Measurements from ENCODE around the gene SLC34A2.

Gene SLC34A2

DNA sequence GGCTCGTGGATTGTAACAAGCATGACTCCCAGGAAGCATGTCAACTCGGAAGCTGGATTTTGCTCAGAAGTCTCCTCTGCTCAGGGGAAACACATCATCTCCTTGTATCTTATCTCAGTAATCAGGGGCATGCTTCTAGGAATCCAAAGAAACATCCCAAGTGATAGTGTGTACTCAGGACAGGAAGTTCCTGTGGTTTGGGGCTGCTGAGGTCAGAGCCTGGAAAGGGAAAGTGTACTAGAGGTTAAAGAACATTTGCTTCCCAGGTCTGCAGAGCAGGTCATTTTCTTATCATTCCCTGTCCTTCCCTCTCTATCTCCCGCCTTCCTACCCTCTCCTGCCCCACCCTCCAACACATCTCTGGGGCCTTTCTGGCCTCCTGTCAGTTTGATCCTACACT lies 38.8 kb downstream of the SLC34A2 start:
- Histone ChIP-seq H3K9ac (ENCODE audit: low read depth, low read length, poor library complexity, severe bottlenecking) (no peak overlapping the region), H3K4me1 (ENCODE audit: insufficient read depth, low read length, poor library complexity, severe bottlenecking) (no peaks in the 10 kb centered on the region), H3K4me3 (ENCODE audit: low read length, poor library complexity, severe bottlenecking) (no peak overlapping the region), H3K9me3 (ENCODE audit: insufficient read depth, low read depth, low read length) (no peaks in the 10 kb centered on the region), H2AFZ (ENCODE audit: low read length) (no peak overlapping the region), H3K79me2 (ENCODE audit: insufficient read depth, low read length) (no peaks in the 10 kb centered on the region), H3K27me3 (ENCODE audit: insufficient read depth, low read length, poor library complexity, severe bottlenecking) (no peaks in the 10 kb centered on the region), H3K36me3 (ENCODE audit: insufficient read depth, low read length) (no peaks in the 10 kb centered on the region), H4K20me1 (ENCODE audit: insufficient read depth, low read length, poor library complexity, severe bottlenecking) (no peaks in the 10 kb centered on the region), H3F3A (ENCODE audit: low read depth) (no peaks in the 10 kb centered on the region), H3K9me2 (replicated peaks; ENCODE audit: low read depth, low read length) (no peaks in the 10 kb centered on the region), H3K4me2 (ENCODE audit: low read depth, low read length, poor library complexity, severe bottlenecking) (no peak overlapping the region)
- TF ChIP-seq EZH2phosphoT487 (IDR thresholded peaks at IDR 0.05; ENCODE audit: borderline replicate concordance) = no peak
- TF ChIP-seq, protein P1, sequence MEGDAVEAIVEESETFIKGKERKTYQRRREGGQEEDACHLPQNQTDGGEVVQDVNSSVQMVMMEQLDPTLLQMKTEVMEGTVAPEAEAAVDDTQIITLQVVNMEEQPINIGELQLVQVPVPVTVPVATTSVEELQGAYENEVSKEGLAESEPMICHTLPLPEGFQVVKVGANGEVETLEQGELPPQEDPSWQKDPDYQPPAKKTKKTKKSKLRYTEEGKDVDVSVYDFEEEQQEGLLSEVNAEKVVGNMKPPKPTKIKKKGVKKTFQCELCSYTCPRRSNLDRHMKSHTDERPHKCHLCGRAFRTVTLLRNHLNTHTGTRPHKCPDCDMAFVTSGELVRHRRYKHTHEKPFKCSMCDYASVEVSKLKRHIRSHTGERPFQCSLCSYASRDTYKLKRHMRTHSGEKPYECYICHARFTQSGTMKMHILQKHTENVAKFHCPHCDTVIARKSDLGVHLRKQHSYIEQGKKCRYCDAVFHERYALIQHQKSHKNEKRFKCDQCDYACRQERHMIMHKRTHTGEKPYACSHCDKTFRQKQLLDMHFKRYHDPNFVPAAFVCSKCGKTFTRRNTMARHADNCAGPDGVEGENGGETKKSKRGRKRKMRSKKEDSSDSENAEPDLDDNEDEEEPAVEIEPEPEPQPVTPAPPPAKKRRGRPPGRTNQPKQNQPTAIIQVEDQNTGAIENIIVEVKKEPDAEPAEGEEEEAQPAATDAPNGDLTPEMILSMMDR (conservative IDR thresholded peaks at IDR 0.05; ENCODE audit: low read length) = no peak

DNA sequence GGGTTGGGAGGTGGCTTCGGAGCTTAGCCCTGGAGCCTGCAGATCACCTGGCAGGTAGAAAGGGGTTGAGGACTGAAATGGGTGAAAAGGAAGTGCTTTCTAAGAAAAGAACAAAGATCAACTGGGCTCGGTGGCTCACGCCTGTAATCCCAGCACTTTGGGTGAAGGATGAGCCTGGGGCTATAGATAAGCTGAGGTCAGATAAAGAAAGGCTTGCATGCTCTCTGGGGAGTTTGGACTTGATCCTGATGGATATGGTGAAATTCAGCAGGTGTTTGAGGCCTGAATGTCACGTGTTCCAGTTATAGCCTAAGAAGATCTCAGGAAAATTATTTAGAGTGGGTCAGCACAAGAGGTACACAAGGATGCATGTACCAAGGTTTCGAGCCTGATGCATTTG lies 40.8 kb downstream of the SLC34A2 start:
- no peaks in the 10 kb centered on the region for H3K27me3 ChIP-seq (ENCODE audit: insufficient read depth, low read length, poor library complexity, severe bottlenecking)
- H3K4me1 ChIP-seq (ENCODE audit: insufficient read depth, low read length, poor library complexity, severe bottlenecking) = no peaks in the 10 kb centered on the region
- no peaks in the 10 kb centered on the region for H3K36me3 ChIP-seq (ENCODE audit: insufficient read depth, low read length)
- no peaks in the 10 kb centered on the region for H3K9me2 ChIP-seq (replicated peaks; ENCODE audit: low read depth, low read length)
- no peak overlapping the region for H3K4me3 ChIP-seq (ENCODE audit: low read length, poor library complexity, severe bottlenecking)
- TF ChIP-seq, protein P1 (conservative IDR thresholded peaks at IDR 0.05; ENCODE audit: low read length) = no peak
- TF ChIP-seq EZH2phosphoT487 (IDR thresholded peaks at IDR 0.05; ENCODE audit: borderline replicate concordance) = no peak
- no peaks in the 10 kb centered on the region for H4K20me1 ChIP-seq (ENCODE audit: insufficient read depth, low read length, poor library complexity, severe bottlenecking)
- no peak overlapping the region for H3K4me2 ChIP-seq (ENCODE audit: low read depth, low read length, poor library complexity, severe bottlenecking)
- H3K79me2 ChIP-seq (ENCODE audit: insufficient read depth, low read length) = no peaks in the 10 kb centered on the region
- no peaks in the 10 kb centered on the region for H3F3A ChIP-seq (ENCODE audit: low read depth)
- H3K9ac ChIP-seq (ENCODE audit: low read depth, low read length, poor library complexity, severe bottlenecking) = no peak overlapping the region
- no peak overlapping the region for H2AFZ ChIP-seq (ENCODE audit: low read length)
- H3K9me3 ChIP-seq (ENCODE audit: insufficient read depth, low read depth, low read length) = no peaks in the 10 kb centered on the region

DNA sequence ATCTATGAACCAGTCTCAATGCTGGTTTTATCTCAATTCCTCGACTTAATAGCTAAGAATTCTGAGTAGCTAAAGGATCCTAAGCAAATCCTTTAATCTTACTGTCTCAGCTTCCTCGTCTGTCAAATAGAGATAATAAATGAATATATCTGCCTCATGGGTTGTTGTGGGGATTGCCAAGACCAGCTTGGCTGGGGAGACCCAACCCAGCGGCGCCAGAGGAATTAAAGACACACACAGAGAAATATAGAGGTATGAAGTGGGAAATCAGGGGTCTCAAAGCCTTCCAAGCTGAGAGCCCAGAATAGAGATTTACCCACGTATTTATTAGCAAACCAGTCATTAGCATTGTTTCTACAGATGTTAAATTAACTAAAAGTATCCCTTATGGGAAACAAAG lies 41.9 kb downstream of the SLC34A2 start:
- Histone ChIP-seq H4K20me1 (ENCODE audit: insufficient read depth, low read length, poor library complexity, severe bottlenecking) (no peaks in the 10 kb centered on the region), H3K9me2 (replicated peaks; ENCODE audit: low read depth, low read length) (no peaks in the 10 kb centered on the region), H3F3A (ENCODE audit: low read depth) (no peaks in the 10 kb centered on the region), H2AFZ (ENCODE audit: low read length) (no peak overlapping the region), H3K79me2 (ENCODE audit: insufficient read depth, low read length) (no peaks in the 10 kb centered on the region), H3K9ac (ENCODE audit: low read depth, low read length, poor library complexity, severe bottlenecking) (no peak overlapping the region), H3K9me3 (ENCODE audit: insufficient read depth, low read depth, low read length) (no peaks in the 10 kb centered on the region), H3K4me1 (ENCODE audit: insufficient read depth, low read length, poor library complexity, severe bottlenecking) (no peaks in the 10 kb centered on the region), H3K36me3 (ENCODE audit: insufficient read depth, low read length) (no peaks in the 10 kb centered on the region), H3K4me2 (ENCODE audit: low read depth, low read length, poor library complexity, severe bottlenecking) (no peak overlapping the region), H3K4me3 (ENCODE audit: low read length, poor library complexity, severe bottlenecking) (no peak overlapping the region), H3K27me3 (ENCODE audit: insufficient read depth, low read length, poor library complexity, severe bottlenecking) (no peaks in the 10 kb centered on the region)
- no peak for TF ChIP-seq EZH2phosphoT487 (IDR thresholded peaks at IDR 0.05; ENCODE audit: borderline replicate concordance)
- TF ChIP-seq, protein P1 (conservative IDR thresholded peaks at IDR 0.05; ENCODE audit: low read length) = no peak

All from Loucy (cell line).